Measurements from ENCODE around the gene LSM2. TPM values are rescaled to one million over a fixed set of nuclear protein-coding genes. Genes with fewer than 3 reads are reported as not detected.
A peak's percentile ranks its signal among the peaks of the same experiment; 100 is the strongest.

The LSM2 gene
- total and polyA plus RNA-seq, 9 of the 15 experiments (the other 6 are each of a cell fraction or from before 2014, with no cell fraction given), result 154 to 407 (median 223) TPM

DNA sequence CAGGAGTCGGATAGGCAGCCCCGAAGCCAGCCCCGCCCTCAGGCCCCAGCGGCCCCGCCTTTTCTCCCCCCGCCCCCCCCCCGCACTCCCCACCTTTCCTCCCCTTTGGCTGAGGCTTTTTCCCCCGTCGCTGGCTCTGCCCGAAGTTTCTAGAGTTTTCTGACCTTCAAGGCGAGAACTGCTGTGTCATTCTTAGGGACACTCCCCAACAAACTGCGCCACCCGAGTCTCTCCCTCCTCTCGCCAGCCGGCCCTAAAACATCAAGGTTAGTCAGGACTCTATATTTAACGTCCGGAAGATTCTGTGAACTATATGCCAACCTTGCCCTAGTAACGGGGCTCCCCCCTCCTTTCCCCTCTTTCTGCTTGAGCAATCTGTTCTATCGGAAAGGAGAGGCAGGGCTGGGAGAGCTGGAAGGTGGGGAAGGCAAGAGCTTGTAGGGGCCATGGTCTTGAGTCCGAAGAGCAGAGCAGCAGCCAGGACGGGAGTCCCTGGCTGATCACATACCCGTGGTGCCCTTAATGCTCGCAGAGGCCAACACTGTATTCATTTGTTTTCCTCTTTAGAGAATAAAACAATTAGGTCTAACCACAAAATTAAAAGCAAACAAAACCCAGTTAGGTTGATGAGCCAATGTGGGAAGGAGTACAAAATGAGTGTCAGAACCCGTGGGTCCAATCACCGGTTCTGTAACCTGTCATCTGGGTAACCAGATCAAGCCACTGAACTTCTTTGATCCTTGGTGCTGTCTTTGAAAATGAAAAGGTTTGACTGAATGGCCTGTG, 15.5 kb upstream of the LSM2 start (continued):
- TF ChIP-seq BACH1 (tag; IDR thresholded peaks at IDR 0.05) (peak; percentile 99), SMAD4 (CRISPR knock-in tag; conservative IDR thresholded peaks at IDR 0.05) (peak; percentile 70), ZNF707 (CRISPR knock-in tag; conservative IDR thresholded peaks at IDR 0.05) (peak; percentile 15; the same call in 1 of the 2 replicates), ZBTB1 (CRISPR knock-in tag; IDR thresholded peaks at IDR 0.05; ENCODE audit: borderline replicate concordance, low read depth) (no peak), CREM (IDR thresholded peaks at IDR 0.05; ENCODE audit: low read depth) (0 out of 2 replicates have a peak, but pooled peaks have one; percentile 14), TAL1 (IDR thresholded peaks at IDR 0.05) (no peak), ZSCAN29 (IDR thresholded peaks at IDR 0.05) (no peak), BCOR (IDR thresholded peaks at IDR 0.05) (peak; percentile 75), ZNF3 (CRISPR knock-in tag; IDR thresholded peaks at IDR 0.05) (0 out of 2 replicates have a peak, but pooled peaks have one; percentile 49), CEBPB (tag; IDR thresholded peaks at IDR 0.05) (0 out of 2 replicates have a peak, but pooled peaks have one; percentile 43), MTA1 (IDR thresholded peaks at IDR 0.05; ENCODE audit: borderline replicate concordance) (peak; percentile 75; the same call in 1 of the 2 replicates), STAG1 (CRISPR knock-in tag; IDR thresholded peaks at IDR 0.05; ENCODE audit: borderline replicate concordance) (no peak), SETDB1 (IDR thresholded peaks at IDR 0.05; ENCODE audit: low read length) (no peak), ZKSCAN3 (CRISPR knock-in tag; IDR thresholded peaks at IDR 0.05) (no peak), CREB5 (CRISPR knock-in tag; IDR thresholded peaks at IDR 0.05) (peak; percentile 79; the same call in 1 of the 2 replicates), EHMT2 (IDR thresholded peaks at IDR 0.05) (peak; percentile 77; the same call in 1 of the 2 replicates), NBN (IDR thresholded peaks at IDR 0.05; ENCODE audit: low read depth) (no peak), ZNF551 (CRISPR knock-in tag; IDR thresholded peaks at IDR 0.05) (peak; percentile 79; the same call in 1 of the 2 replicates), KDM2B (CRISPR knock-in tag; IDR thresholded peaks at IDR 0.05) (no peak; the same call in 1 of the 2 replicates), PHB (CRISPR knock-in tag; IDR thresholded peaks at IDR 0.05) (peak; percentile 80; the same call in 1 of the 2 replicates), SRF (CRISPR knock-in tag; IDR thresholded peaks at IDR 0.05) (no peak; a peak in 2 of 4 replicates), ARNT (IDR thresholded peaks at IDR 0.05) (no peak), PCBP1 (IDR thresholded peaks at IDR 0.05; ENCODE audit: low read depth, low read length, poor library complexity, severe bottlenecking) (peak; percentile 58)
- TF ChIP-seq, protein P1, sequence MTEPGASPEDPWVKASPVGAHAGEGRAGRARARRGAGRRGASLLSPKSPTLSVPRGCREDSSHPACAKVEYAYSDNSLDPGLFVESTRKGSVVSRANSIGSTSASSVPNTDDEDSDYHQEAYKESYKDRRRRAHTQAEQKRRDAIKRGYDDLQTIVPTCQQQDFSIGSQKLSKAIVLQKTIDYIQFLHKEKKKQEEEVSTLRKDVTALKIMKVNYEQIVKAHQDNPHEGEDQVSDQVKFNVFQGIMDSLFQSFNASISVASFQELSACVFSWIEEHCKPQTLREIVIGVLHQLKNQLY (CRISPR knock-in tag; conservative IDR thresholded peaks at IDR 0.05), result no peak
- TF ChIP-seq, protein P2, sequence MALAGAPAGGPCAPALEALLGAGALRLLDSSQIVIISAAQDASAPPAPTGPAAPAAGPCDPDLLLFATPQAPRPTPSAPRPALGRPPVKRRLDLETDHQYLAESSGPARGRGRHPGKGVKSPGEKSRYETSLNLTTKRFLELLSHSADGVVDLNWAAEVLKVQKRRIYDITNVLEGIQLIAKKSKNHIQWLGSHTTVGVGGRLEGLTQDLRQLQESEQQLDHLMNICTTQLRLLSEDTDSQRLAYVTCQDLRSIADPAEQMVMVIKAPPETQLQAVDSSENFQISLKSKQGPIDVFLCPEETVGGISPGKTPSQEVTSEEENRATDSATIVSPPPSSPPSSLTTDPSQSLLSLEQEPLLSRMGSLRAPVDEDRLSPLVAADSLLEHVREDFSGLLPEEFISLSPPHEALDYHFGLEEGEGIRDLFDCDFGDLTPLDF (CRISPR knock-in tag; IDR thresholded peaks at IDR 0.05), result peak; percentile 81; the same call in 1 of the 2 replicates
